Type B pancreatic cell (in vitro differentiated cells): ENCODE measurements around the gene TIPARP. TPM values are rescaled to one million over a fixed set of nuclear protein-coding genes. Genes with fewer than 3 reads are reported as not detected.
A peak's percentile ranks its signal among the peaks of the same experiment; 100 is the strongest.

Source experiments
- DNase-seq: peaks from one replicate; pipeline ENCODE4 v3.0.0; 2021; ENCODE audit warnings: mixed read lengths; ENCODE audit not compliant: unreplicated experiment; ENCODE audit errors: extremely low spot score
- H3K27ac Mint-ChIP-seq: 2 replicates; pipeline ENCODE4 v1.8.0; 2021; ENCODE audit warnings: mild to moderate bottlenecking, mixed read lengths
- H3K27me3 Mint-ChIP-seq: 2 replicates; pipeline ENCODE4 v1.8.0; 2021; ENCODE audit warnings: mixed read lengths
- H3K36me3 Mint-ChIP-seq: 2 replicates; pipeline ENCODE4 v1.8.0; 2021; ENCODE audit warnings: mixed read lengths
- H3K4me1 Mint-ChIP-seq: one replicate; pipeline ENCODE4 v1.8.0; 2021; ENCODE audit warnings: mixed read lengths; ENCODE audit not compliant: unreplicated experiment
- H3K4me3 Mint-ChIP-seq: 2 replicates; pipeline ENCODE4 v1.8.0; 2021; ENCODE audit warnings: mild to moderate bottlenecking, mixed read lengths
- H3K9me3 Mint-ChIP-seq: 2 replicates; pipeline ENCODE4 v1.8.0; 2021; ENCODE audit warnings: mixed read lengths
- total RNA-seq: library from RNA; stranded (reverse); gene quantifications from 2 replicates; pipeline ENCODE4 v1.2.1, GENCODE V29; 2021; ENCODE audit warnings: low replicate concordance
- TF ChIP-seq, protein P1 (sequence below): fragments of 200-600 bp; sonication (generic); conservative IDR thresholded peaks from 2 replicates; pipeline ENCODE4 v1.5.0; 2021; ENCODE audit warnings: antibody characterized with exemption, mild to moderate bottlenecking

Gene TIPARP
- total RNA-seq, 1 donor from 2014 or later: 37.5 TPM

DNA sequence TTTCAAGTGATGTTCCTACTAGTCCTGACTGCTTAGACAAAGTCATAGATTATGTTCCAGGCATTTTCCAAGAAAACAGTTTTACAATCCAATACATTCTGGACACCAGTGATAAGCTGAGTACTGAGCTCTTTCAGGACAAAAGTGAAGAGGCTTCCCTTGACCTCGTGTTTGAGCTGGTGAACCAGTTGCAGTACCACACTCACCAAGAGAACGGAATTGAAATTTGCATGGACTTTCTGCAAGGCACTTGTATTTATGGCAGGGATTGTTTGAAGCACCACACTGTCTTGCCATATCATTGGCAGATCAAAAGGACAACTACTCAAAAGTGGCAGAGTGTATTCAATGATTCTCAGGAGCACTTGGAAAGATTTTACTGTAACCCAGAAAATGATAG is 3.8 kb downstream of the TIPARP start:
- TF ChIP-seq, protein P1, sequence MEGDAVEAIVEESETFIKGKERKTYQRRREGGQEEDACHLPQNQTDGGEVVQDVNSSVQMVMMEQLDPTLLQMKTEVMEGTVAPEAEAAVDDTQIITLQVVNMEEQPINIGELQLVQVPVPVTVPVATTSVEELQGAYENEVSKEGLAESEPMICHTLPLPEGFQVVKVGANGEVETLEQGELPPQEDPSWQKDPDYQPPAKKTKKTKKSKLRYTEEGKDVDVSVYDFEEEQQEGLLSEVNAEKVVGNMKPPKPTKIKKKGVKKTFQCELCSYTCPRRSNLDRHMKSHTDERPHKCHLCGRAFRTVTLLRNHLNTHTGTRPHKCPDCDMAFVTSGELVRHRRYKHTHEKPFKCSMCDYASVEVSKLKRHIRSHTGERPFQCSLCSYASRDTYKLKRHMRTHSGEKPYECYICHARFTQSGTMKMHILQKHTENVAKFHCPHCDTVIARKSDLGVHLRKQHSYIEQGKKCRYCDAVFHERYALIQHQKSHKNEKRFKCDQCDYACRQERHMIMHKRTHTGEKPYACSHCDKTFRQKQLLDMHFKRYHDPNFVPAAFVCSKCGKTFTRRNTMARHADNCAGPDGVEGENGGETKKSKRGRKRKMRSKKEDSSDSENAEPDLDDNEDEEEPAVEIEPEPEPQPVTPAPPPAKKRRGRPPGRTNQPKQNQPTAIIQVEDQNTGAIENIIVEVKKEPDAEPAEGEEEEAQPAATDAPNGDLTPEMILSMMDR: no peak
- no peaks in the 10 kb centered on the region for H3K9me3 Mint-ChIP-seq
- peak overlapping the region; percentile 55 for H3K27ac Mint-ChIP-seq
- peaks cover 28% of the 10 kb centered on the region for H3K36me3 Mint-ChIP-seq
- H3K4me1 Mint-ChIP-seq: peaks cover 48% of the 10 kb centered on the region
- H3K27me3 Mint-ChIP-seq: no peaks in the 10 kb centered on the region
- DNase-seq: no peak
- peak overlapping the region; percentile 97 for H3K4me3 Mint-ChIP-seq

- Mint-ChIP-seq H3K36me3 (peaks cover 32% of the 10 kb centered on the region), H3K4me3 (peak overlapping the region; percentile 77), H3K4me1 (peaks cover 47% of the 10 kb centered on the region), H3K27ac (peak overlapping the region; percentile 83), H3K9me3 (no peaks in the 10 kb centered on the region), H3K27me3 (no peaks in the 10 kb centered on the region)
- no peak for DNase-seq
- TF ChIP-seq, protein P1: no peak
Measured at GRCh38 chr3:156680243-156680914, 6.0 kb downstream of the TIPARP start.

DNA sequence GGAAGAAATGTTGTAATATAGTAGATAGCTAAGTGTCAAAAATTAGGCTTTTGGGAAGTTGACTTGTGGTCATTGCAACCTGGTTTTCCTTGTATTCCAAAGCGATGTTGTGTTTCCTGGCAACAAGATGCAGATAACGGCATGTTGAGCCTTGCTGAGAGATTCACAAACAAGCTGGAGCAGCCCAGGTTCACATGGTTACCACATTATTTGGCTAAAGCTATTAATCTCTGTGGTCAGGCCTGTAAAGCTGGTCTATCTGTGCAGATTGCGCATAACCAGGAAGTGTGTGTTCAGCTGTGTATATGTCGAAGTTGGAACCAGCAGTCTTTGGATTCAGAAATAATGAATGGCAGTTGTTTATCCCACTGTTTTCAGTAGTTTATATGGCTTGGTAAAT is 6.6 kb downstream of the TIPARP start:
- Mint-ChIP-seq H3K9me3 (no peaks in the 10 kb centered on the region), H3K4me1 (peaks cover 53% of the 10 kb centered on the region), H3K27ac (peak overlapping the region; percentile 83), H3K36me3 (peaks cover 32% of the 10 kb centered on the region), H3K4me3 (peak overlapping the region; percentile 77), H3K27me3 (no peaks in the 10 kb centered on the region)
- TF ChIP-seq, protein P1: no peak
- no peak for DNase-seq

GRCh38 chr3:156682501-156682900 is 8.1 kb downstream of the TIPARP start:
- TF ChIP-seq, protein P1: no peak
- Mint-ChIP-seq H3K27me3 (no peaks in the 10 kb centered on the region), H3K36me3 (peaks cover 25% of the 10 kb centered on the region), H3K4me1 (peaks cover 48% of the 10 kb centered on the region), H3K4me3 (no peak overlapping the region), H3K9me3 (no peaks in the 10 kb centered on the region), H3K27ac (peak overlapping the region; percentile 3)
- DNase-seq: no peak

DNA sequence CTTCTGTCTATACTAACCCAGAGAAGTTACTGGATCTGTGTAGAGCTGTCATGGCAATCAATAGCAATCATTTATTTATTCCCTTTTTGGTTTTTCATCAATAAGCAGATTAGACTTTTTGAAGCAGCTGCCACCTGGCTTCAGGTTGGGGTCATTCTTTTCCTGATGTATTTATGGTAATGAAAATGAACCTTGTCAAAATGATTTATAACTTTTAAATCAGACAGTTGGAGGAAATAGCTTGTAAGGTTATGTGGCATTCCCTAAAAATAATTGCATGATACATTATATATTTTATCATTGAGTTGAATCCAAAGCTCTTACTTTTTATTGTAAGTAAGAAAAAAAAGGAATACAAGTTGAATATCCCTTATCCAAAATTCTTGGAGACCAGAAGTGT is 8.6 kb downstream of the TIPARP start:
- no peak for DNase-seq
- Mint-ChIP-seq H3K4me1 (peaks cover 44% of the 10 kb centered on the region), H3K27me3 (no peaks in the 10 kb centered on the region), H3K27ac (peak overlapping the region; percentile 3), H3K9me3 (no peaks in the 10 kb centered on the region), H3K36me3 (peaks cover 21% of the 10 kb centered on the region), H3K4me3 (no peak overlapping the region)
- TF ChIP-seq, protein P1: no peak
